Esophagus mucosa (tissue), 1 donor: ENCODE data around the gene TMEM62. TPM values are rescaled to one million over a fixed set of nuclear protein-coding genes. Genes with fewer than 3 reads are reported as not detected.
"Not testable (repeated sequence)": the region's sequence is repeated elsewhere in the genome, so short reads cannot be mapped to it uniquely, and the experiment has no call there.

Experiments
- ATAC-seq: fragments of 200-7000 bp; cut with Tn5 transposase; one replicate; pipeline ENCODE4 v1.9.1; 2020
- total RNA-seq: library from RNA; stranded (reverse); gene quantifications from one replicate; pipeline ENCODE4 v1.2.4, GENCODE V29; 2023
- donor health status: DM: yes; HTN: yes; CAD: no.

TMEM62 gene
- total RNA-seq, 1 donor from 2014 or later = 11.8 TPM

DNA sequence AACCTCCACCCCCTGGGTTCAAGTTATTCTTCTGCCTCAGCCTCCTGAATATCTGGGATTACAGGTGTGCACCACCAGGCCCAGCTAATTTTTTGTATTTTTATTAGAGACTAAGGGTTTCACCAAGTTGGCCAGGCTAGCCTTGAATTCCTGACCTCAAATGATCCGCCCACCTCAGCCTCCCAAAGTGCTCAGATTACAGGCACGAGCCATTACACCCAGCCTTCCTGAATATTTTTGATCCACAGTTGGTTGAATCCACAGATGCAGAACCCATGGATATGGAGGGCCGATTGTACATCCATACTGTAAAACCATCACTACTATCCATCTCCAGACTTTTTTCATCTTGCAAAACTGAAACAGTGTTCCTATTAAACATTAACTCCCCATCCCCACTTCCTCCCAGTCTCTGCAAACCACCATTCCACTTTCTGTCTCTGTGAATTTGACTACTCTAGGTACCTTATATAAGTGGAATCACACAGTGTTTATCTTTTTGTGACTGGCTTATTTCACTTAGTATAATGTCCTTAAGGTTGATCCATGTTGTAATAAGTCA, 8.2 kb upstream of the TMEM62 start:
- no peak for ATAC-seq

DNA sequence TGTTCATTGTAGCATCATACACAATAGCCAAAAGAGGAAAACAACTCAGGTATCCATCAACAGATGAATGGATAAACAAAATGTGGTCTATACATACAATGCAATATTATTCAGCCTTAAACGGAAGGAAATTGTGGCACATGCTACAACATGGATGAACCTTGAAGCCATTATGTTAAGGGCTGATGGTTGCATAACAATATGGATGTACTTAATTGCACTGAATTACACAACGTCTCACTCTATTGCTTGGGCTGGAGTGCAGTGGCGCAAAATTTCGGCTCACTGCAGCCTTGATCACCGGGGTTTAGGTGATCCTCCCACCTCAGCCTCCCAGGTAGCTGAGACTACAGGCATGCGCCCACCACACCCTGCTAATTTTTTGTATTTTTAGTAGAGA, 7.0 kb upstream of the TMEM62 start:
- no peak for ATAC-seq

DNA sequence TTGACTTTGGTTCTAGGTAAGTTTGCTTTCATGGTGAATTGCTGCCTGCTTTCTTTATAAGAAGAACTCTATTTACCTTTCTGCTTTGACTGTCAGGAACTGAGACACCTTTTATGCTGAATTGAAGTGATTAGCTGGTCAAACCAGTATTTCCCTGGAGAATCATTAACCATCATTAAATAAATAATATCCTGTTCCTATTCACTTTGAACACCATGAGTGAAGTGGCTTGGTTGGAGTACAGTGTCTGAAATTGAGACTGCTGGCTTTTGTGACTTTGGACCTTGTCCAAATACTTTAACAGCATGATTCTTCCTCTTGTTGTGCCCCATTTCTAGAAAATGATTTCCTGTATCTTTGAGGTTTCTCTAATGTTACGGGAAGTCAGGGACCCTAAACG, 5.6 kb upstream of the TMEM62 start:
- ATAC-seq = peak; percentile 50

DNA sequence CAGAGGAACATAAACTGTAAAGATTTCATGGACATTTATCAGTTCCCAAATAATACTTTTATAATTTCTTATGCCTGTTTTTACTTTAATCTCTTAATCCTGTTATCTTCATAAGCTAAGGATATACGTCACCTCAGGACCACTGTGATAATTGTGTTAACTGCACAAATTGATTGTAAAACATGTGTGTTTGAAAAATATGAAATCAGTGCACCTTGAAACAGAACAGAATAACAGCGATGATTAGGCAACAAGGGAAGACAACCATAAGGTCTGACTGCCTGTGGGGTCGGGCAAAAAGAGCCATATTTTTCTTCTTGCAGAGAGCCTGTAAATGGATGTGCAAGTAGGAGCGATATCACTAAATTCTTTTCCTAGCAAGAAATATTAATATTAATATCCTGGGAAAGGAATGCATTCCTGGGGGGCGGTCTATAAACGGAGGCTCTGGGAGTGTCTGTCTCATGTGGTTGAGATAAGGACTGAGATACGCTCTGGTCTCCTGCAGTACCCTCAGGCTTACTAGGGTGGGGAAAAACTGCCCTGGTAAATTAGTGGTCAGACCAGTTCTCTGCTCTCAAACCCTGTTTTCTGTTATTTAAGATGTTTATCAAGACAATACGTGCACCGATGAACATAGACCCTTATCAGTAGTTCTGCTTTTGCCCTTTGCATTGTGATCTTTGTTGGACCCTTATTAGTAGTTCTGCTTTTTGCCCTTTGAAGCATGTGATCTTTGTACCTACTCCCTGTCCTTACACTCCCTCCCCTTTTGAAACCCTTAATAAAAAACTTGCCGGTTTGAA, 5.0 kb upstream of the TMEM62 start:
- not testable (repeated sequence) for ATAC-seq

DNA sequence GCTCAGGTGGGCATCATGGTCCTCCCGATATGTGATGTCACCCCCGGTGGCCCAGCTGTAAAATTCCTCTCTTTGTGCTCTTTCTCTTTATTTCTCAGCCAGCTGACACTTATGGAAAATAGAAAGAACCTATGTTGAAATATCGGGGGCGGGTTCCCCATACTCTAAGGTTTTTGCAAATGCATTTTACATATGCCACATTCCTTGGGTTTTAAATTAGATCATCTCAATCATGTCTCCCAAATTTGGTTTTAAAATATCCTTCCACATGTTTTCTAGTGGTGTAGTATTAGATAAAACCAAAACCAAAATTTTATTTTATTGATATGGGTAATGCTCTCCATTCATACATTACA, 4.4 kb upstream of the TMEM62 start:
- no peak for ATAC-seq

DNA sequence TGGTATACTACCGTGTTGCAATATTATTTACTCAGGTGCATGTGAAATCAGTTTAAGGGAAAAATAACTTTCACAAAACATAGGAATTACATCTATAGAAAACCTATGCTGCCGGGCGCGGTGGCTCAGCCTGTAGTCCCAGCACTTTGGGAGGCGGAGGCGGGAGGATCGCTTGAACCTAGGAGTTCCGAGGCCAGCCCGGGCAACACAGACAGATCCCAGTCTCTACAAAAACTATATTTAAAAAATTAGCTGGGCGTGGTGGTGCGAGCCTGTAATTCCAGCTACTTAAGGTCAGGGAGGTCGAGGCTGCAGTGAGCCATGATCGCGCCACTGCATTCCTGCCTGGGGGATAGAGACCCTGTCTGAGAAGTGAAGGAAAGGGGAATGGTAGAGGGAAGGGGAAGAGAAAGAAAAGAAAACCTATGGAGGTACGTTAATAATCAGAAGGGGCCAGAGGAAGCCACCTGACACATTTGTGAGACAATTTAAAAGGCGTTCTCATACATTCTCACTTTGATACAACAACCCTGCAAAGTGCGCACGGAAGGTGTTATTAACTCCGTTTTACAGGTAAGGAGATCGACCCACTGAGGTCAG, 456 bp upstream of the TMEM62 start:
- peak; percentile 26 for ATAC-seq

DNA sequence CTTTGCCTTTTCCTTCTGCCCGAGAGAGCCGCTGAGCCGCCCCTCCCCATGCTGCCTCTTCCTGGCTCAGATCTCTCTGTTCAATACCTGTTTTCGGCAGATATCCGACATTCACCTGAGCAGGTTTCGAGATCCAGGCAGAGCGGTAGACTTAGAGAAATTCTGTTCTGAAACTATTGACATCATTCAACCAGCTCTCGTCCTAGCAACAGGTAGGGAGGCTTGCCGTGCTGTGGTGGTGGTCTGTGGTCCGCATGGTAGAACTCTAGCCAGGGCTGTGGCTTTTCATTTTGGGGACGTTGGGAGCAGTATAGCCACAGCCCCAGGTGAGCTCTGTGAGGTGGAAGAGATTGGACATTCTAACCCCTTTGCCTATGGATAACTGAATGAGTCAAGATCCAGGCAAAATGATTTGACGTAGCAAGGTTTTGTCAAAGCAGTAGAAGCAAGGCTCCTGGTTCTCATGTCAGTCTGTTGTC, 810 bp downstream of the TMEM62 start:
- ATAC-seq = peak; percentile 16

DNA sequence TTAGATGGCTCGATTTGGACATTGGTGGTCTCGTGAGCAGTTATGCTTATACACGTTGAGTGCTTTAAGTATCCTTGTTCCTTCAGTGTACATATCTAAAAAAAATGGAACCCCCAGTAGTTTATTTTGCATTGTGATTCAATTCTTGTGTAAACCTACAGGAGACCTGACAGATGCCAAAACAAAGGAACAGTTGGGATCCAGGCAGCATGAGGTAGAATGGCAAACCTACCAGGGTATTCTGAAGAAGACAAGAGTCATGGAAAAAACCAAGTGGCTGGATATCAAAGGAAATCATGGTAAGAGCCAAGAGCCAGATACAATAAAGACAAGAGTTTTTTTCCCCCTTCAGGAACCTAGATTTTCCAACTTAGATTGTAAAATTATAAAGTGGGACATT, 2.0 kb downstream of the TMEM62 start:
- ATAC-seq = no peak

DNA sequence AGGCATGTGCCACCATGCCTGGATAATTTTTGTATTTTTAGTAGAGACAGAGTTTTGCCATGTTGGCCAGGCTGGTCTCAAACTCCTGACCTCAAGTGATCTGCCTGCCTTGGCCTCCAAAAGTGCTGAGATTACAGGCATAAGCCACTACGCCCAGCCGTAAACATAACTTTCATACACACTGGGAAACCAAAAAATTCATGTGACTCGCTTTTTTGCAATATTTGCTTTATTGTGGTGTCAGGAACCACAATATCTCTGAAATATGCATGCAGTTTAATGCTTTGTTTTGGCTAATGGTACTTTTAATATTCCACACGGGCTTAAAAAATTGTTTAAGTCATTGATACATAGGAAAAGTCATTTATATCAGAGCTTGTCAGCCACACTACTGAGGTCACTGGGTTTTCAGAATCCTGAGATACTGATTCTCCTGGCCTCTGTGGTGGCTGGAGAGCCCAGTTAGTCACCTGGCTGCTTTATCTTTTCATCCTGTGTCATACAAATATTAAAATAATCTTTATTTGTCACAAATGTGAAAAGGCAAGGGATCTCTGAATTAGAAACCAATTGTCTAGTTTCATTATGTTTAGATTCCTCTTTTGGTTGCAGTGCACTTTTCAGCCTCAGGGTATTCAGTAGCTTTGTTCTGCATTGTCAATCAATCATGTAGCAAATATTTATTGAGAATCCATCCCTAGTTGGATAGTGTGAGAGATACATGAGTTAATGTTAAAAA, 10.0 kb downstream of the TMEM62 start:
- ATAC-seq = no peak

DNA sequence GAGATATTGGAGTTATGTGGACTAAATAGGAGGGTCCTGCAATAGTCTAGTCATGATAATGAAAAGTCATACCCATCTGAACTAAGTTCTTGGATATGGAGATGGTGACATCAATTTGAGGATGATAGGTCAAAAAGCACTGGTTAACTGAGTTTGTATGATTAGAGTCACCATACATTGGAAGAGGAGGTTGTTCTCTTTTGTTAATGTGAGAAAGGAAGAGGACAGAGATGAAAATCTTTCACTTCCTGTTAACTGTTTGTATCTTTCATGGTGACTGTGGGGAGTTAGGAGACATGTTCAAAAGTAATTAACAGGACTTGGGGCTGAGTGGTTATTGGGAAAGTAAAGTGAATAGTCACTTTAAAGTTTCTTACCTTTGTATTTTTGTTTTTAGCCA, 11.1 kb downstream of the TMEM62 start:
- ATAC-seq = no peak

DNA sequence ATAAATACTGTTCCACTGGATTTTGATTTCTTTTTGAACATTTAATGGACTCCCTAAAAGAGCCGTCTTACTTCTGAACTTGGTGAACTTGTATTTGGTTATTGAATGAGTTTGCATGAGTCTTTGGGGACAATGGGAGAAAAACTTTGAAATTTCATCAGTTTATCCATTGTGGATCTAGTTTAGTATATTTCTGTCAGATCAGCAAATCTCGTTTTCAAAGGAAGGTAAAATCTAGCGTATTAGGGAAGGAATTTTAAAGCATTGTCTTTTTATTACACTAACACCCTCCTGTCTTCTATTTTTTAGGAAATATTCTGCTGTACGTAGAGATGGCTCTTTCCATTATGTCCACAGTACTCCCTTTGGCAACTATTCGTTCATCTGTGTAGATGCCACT, 12.8 kb downstream of the TMEM62 start:
- ATAC-seq = no peak

DNA sequence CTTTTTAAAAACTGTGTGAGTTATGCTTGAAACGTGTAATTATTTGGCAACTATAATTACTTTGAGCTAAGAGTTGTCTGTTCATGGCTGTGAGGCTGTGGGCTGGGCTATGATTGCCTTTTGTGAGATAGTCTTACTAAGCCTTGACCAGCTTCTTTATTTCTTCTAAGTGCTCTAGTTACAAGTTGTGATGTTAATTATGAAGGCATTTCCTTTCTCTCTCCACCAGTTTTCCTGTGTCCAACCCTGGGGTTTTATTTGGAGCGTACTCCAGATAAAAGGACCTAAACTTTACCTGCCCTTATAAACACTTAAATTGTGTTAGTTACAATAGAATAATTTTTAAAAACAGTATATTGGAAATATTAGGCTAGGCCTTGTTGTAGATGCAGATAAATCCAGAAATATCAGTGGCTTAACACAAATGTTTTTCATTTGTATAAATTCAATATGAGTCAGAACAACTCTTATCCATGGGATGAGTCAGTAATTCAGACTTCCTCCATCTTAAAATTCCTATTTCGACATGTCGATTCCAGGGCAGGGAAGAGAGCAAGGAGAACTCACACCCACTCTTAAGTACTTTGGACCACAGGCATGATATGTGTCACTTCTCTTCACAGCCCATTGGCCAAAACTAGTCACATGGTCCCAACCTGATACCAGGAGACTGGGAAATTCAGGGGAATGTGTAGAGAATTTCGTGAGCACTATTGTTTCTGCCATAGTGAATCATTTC, 17.0 kb downstream of the TMEM62 start:
- peak; percentile 98 for ATAC-seq

DNA sequence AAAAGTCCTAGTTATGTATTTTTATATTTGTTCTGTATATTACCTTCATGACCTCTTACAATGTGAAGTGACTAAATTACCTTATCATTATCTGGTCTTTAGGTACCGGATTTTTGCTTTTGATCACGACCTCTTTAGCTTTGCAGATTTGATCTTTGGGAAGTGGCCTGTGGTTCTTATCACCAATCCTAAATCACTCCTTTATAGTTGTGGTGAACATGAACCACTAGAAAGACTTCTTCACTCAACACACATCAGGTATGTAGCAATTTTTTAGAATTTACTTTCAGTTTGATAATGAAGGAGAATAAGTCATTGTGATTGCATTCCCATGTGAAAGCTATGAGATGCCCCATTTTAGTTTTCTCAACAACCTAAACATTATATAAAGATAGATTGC, 18.3 kb downstream of the TMEM62 start:
- ATAC-seq = no peak

DNA sequence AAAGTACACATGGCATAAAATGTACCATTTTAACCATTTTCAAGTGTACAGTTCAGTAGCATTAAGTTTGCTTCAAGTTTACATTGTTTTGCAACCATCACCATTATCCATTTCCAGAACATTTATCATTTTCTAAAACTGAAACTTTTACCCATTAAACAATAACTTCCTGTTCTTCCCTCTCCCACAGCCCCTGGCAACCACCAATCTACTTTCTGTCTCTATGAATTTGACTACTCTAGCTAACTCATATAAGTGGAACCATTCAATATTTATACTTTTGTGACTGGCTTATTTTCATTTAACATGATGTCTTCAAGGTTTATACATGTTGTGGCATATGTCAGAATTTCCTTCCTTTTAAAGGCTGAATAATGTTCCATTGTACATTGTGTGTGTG, 19.9 kb downstream of the TMEM62 start:
- ATAC-seq = no peak

DNA sequence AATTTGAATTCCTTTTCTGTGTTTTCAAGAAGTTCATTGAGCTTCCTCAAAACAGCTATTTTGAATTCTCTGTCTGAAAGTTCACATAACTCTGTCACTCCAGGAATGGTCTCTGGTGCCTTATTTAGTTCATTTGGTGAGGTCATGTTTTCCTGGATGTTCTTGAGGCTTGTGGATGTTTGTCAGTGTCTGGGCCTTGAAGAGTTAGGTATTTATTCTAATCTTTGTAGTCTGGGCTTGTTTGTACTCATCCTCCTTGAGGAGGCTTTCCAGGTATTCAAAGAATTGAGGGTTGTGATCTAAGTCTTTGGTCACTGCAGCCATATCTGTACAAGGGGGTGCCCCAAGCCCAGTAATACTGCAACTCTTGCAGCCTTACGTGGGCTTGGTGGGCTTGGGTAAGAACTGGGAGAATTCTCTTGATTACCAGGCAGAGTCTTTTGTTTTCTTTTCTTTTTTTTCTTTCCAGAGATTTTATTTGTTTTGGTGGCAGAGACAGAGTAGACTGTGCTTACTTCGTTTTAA, 32.5 kb downstream of the TMEM62 start:
- ATAC-seq = no peak

DNA sequence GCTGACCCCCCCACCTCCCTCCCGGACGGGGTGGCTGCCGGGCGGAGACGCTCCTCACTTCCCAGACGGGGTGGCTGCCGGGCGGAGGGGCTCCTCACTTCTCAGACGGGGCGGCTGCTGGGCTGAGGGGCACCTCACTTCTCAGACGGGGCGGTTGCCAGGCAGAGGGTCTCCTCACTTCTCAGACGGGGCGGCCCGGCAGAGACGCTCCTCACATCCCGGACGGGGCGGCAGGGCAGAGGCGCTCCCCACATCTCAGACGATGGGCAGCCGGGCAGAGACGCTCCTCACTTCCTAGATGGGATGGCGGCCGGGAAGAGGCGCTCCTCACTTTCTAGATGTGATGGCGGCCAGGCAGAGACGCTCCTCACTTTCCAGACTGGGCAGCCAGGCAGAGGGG, 33.9 kb downstream of the TMEM62 start:
- not testable (repeated sequence) for ATAC-seq

DNA sequence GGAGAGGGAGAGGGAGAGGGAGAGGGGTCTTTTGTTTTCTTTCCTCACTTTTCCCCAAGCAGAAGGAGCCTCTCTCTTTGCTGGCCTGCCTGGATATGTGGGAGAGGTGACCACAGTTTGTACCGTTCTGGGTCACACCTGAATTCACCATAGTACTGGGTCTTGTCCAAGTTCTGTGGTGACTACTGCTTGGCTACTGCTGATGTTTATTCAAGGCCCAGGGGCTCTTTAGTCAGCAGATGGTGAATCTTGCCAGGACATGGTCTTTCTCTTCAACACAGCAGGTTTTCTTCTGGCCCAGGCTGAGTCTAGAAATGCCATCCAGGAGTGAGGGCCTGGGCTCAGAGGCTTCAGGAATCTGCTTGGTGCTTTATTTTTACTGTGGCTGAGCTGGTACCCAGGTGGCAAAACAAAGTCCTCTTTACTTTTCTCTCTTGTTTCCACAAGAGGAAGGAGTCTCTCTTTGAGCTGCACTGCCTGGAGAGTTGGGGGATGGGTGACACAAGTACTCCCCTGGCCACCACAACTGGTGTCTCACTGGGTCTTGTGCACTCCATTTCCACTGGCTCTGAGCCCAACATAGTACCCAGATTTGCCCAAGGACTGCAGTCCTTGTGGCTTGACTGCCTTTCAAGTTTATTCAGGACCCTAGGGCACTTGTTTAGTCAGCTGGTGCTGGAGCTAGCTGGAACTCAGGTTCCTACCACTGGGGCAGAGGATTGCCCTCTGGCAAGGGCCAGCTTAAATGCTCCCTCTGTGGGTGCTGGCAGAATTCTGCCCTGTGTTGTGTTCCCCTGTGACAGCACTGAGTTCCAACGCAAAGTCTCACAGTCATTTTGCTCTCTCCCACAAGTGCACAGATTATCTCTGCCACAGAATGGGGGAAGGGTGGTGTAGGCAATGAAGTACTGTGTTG, 35.1 kb downstream of the TMEM62 start:
- ATAC-seq = peak; percentile 92

DNA sequence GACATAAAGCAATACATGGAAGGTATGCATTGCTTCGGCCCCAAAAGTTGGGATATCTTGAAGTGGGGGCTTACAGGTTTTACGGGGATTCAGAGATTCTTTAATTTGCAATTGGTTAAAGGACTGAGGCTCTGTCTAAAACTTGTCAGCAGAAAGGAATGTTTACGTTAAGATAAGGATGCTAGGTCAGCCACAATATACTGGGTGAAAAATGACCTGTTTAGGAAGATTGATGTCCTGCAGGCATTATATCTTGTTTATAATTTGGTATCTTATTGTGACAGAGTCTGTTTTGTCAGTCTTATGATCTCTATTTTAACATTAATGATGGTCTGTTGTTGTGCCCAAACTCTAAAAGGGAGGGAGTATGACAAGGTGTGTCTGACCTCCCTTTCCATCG, 36.5 kb downstream of the TMEM62 start:
- no peak for ATAC-seq

DNA sequence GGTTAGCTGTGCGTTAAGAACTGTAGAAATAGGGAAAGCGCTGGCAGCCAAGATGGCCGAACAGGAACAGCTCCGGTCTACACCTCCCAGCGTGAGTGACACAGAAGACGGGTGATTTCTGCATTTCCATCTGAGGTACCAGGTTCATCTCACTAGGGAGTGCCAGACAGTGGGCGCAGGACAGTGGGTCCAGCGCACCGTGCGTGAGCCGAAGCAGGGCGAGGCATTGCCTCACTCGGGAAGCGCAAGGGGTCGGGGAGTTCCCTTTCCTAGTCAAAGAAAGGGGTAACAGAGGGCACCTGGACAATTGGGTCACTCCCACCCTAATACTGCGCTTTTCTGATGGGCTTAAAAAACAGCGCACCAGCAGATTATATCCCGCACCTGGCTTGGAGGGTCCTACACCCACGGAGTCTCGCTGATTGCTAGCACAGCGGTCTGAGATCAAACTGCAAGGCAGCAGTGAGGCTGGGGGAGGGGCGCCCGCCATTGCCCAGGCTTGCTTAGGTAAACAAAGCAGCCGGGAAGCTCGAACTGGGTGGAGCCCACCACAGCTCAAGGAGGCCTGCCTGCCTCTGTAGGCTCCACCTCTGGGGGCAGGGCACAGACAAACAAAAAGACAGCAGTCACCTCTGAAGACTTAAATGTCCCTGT, 42.4 kb downstream of the TMEM62 start:
- not testable (repeated sequence) for ATAC-seq

DNA sequence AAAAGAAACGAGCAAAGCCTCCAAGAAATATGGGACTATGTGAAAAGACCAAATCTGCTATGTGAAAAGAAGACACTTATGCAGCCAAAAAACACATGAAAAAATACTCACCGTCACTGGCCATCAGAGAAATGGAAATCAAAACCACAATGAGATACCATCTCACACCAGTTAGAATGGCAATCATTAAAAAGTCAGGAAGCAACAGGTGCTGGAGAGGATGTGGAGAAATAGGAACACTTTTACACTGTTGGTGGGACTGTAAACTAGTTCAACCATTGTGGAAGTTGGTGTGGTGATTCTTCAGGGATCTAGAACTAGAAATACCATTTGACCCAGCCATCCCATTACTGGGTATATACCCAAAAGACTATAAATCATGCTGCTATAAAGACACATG, 43.8 kb downstream of the TMEM62 start:
- not testable (repeated sequence) for ATAC-seq

DNA sequence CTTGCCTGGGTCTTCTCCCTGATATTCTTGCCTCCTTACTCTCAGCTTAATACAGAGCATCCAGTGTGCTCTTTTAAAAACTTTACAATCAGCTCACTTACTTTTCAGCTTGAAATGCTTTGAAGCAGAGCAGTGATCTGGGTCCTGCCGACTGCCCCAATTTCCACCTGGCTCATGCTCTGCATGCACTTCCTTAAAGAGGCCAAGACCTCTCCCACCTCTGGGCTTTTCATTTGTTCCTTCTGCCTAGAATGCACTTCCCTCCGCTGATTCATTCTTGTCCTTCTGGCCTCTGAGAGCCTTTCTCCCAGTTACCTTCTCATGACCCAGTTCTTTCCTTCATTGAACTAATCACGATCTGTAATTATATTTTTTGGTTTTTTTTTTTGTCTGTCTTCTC, 49.9 kb downstream of the TMEM62 start:
- no peak for ATAC-seq
